ENCODE measurements around the gene POLE.

The POLE gene

GRCh38 chr12:132587781-132588180, 99.4 kb downstream of the POLE start:
- H3K4me3 ChIP-seq (ENCODE audit: low read depth in 1 of 2, low read length in 1 of 2), result no peak overlapping the region
- TF ChIP-seq CTCF (IDR thresholded peaks at IDR 0.05), result no peak
- H3K9me3 ChIP-seq, result no peaks in the 10 kb centered on the region
- no peak overlapping the region for H3K27ac ChIP-seq
- H3K27me3 ChIP-seq, result peaks cover 26% of the 10 kb centered on the region
- H3K4me1 ChIP-seq (ENCODE audit: control insufficient read depth in 1 of 2, insufficient read depth in 1 of 2, low read depth in 1 of 2, low read length in 1 of 2), result no peaks in the 10 kb centered on the region
- peaks cover 6% of the 10 kb centered on the region for H3K36me3 ChIP-seq

GRCh38 chr12:132586929-132587328, 100.2 kb downstream of the POLE start:
- H3K27me3 ChIP-seq, result peaks cover 19% of the 10 kb centered on the region
- no peaks in the 10 kb centered on the region for H3K9me3 ChIP-seq
- H3K27ac ChIP-seq, result no peak overlapping the region
- peaks cover 9% of the 10 kb centered on the region for H3K36me3 ChIP-seq
- no peaks in the 10 kb centered on the region for H3K4me1 ChIP-seq (ENCODE audit: control insufficient read depth in 1 of 2, insufficient read depth in 1 of 2, low read depth in 1 of 2, low read length in 1 of 2)
- H3K4me3 ChIP-seq (ENCODE audit: low read depth in 1 of 2, low read length in 1 of 2), result no peak overlapping the region
- TF ChIP-seq CTCF (IDR thresholded peaks at IDR 0.05), result no peak

GRCh38 chr12:132585177-132585576, 102.0 kb downstream of the POLE start:
- H3K9me3 ChIP-seq, result no peaks in the 10 kb centered on the region
- peaks cover 18% of the 10 kb centered on the region for H3K27me3 ChIP-seq
- H3K27ac ChIP-seq, result no peak overlapping the region
- H3K4me3 ChIP-seq (ENCODE audit: low read depth in 1 of 2, low read length in 1 of 2), result no peak overlapping the region
- no peaks in the 10 kb centered on the region for H3K4me1 ChIP-seq (ENCODE audit: control insufficient read depth in 1 of 2, insufficient read depth in 1 of 2, low read depth in 1 of 2, low read length in 1 of 2)
- TF ChIP-seq CTCF (IDR thresholded peaks at IDR 0.05), result no peak
- H3K36me3 ChIP-seq, result peaks cover 26% of the 10 kb centered on the region

GRCh38 chr12:132584429-132584828, 102.7 kb downstream of the POLE start:
- Histone ChIP-seq H3K4me3 (ENCODE audit: low read depth in 1 of 2, low read length in 1 of 2) (no peak overlapping the region), H3K36me3 (peaks cover 27% of the 10 kb centered on the region), H3K9me3 (no peaks in the 10 kb centered on the region), H3K4me1 (ENCODE audit: control insufficient read depth in 1 of 2, insufficient read depth in 1 of 2, low read depth in 1 of 2, low read length in 1 of 2) (no peaks in the 10 kb centered on the region), H3K27me3 (peaks cover 10% of the 10 kb centered on the region), H3K27ac (no peak overlapping the region)
- TF ChIP-seq CTCF (IDR thresholded peaks at IDR 0.05), result no peak

- Histone ChIP-seq H3K4me1 (ENCODE audit: control insufficient read depth in 1 of 2, insufficient read depth in 1 of 2, low read depth in 1 of 2, low read length in 1 of 2) (no peaks in the 10 kb centered on the region), H3K27ac (no peak overlapping the region), H3K9me3 (no peaks in the 10 kb centered on the region), H3K4me3 (ENCODE audit: low read depth in 1 of 2, low read length in 1 of 2) (no peak overlapping the region), H3K36me3 (peaks cover 34% of the 10 kb centered on the region), H3K27me3 (peaks cover 3% of the 10 kb centered on the region)
- no peak for TF ChIP-seq CTCF (IDR thresholded peaks at IDR 0.05)
Observed at GRCh38 chr12:132583736-132584135, 103.4 kb downstream of the POLE start.

- no peak overlapping the region for H3K4me3 ChIP-seq (ENCODE audit: low read depth in 1 of 2, low read length in 1 of 2)
- TF ChIP-seq CTCF (IDR thresholded peaks at IDR 0.05), result no peak
- H3K9me3 ChIP-seq, result no peaks in the 10 kb centered on the region
- H3K4me1 ChIP-seq (ENCODE audit: control insufficient read depth in 1 of 2, insufficient read depth in 1 of 2, low read depth in 1 of 2, low read length in 1 of 2), result no peaks in the 10 kb centered on the region
- no peak overlapping the region for H3K27ac ChIP-seq
- peaks cover 38% of the 10 kb centered on the region for H3K36me3 ChIP-seq
- H3K27me3 ChIP-seq, result no peaks in the 10 kb centered on the region
Observed at GRCh38 chr12:132583411-132583710, 103.8 kb downstream of the POLE start.
